Liver (tissue), 9 donors: ENCODE measurements around the gene MAP4K1. TPM values are rescaled to one million over a fixed set of nuclear protein-coding genes. Genes with fewer than 3 reads are reported as not detected.

Experiments
- DNase-seq: peaks from one replicate; pipeline ENCODE4 v3.0.0-alpha.2; 2017; ENCODE audit warnings: low spot score
- H3K27ac ChIP-seq, 2 donors: one replicate each; pipeline ENCODE4 v1.7.0; 2013; ENCODE audit warnings: inconsistent platforms in 2 of 2, low read length in 2 of 2, control low read depth in 1 of 2, low read depth in 1 of 2, mild to moderate bottlenecking in 1 of 2
- H3K27me3 ChIP-seq, 4 donors: one replicate each; pipeline versions ENCODE4 v1.6.1 to v1.7.0; 2013; ENCODE audit warnings: low read length in 3 of 4, inconsistent platforms in 1 of 4, mild to moderate bottlenecking in 1 of 4, moderate library complexity in 1 of 4; ENCODE audit not compliant: control insufficient read depth in 4 of 4, insufficient read depth in 4 of 4
- H3K36me3 ChIP-seq, 4 donors: one replicate each; pipeline versions ENCODE4 v1.6.1 to v1.7.0; 2013; ENCODE audit warnings: low read length in 3 of 4, mild to moderate bottlenecking in 3 of 4, low read depth in 1 of 4, moderate library complexity in 1 of 4; ENCODE audit not compliant: control insufficient read depth in 4 of 4, insufficient read depth in 3 of 4
- H3K4me1 ChIP-seq, 4 donors: one replicate each; pipeline versions ENCODE4 v1.6.1 to v1.7.0; 2013; ENCODE audit warnings: low read length in 3 of 4, mild to moderate bottlenecking in 3 of 4, moderate library complexity in 1 of 4; ENCODE audit not compliant: control insufficient read depth in 4 of 4, insufficient read depth in 4 of 4
- H3K4me3 ChIP-seq, 3 donors: one replicate each; pipeline versions ENCODE4 v1.6.1 to v1.7.0; 2013; ENCODE audit warnings: low read length in 3 of 3, control low read depth in 1 of 3, low read depth in 1 of 3, mild to moderate bottlenecking in 1 of 3
- H3K9ac ChIP-seq, 2 donors: one replicate each; pipeline ENCODE4 v1.7.0; 2013; ENCODE audit warnings: low read length in 2 of 2, mild to moderate bottlenecking in 2 of 2, moderate library complexity in 2 of 2, control low read depth in 1 of 2, low read depth in 1 of 2
- H3K9me3 ChIP-seq, 4 donors: one replicate each; pipeline versions ENCODE4 v1.6.1 to v1.7.0; 2013; ENCODE audit warnings: low read length in 3 of 4; ENCODE audit not compliant: control insufficient read depth in 4 of 4
- CTCF ChIP-seq: fragments of 150-350 bp; IDR thresholded peaks from 2 replicates; pipeline ENCODE4 v1.5.1; 2017; ENCODE audit warnings: improper control_type of control experiment, low read depth, low read length; ENCODE audit not compliant: missing input control
- EGR1 ChIP-seq, 2 donors: IDR thresholded peaks; 2 replicates each; pipeline ENCODE4 v1.6.1; 2016 to 2018; ENCODE audit warnings: antibody characterized with exemption in 2 of 2, low read depth in 2 of 2
- FOXA1 ChIP-seq: IDR thresholded peaks from 2 replicates; pipeline ENCODE4 v1.6.1; 2016; ENCODE audit warnings: antibody characterized with exemption
- FOXA2 ChIP-seq: IDR thresholded peaks from 2 replicates; pipeline ENCODE4 v1.6.1; 2016; ENCODE audit warnings: antibody characterized with exemption
- HNF4A ChIP-seq, 2 donors: conservative IDR thresholded peaks; 2 replicates each; pipeline ENCODE4 v1.6.1; 2016; ENCODE audit warnings: antibody characterized with exemption in 2 of 2, mild to moderate bottlenecking in 2 of 2
- HNF4G ChIP-seq: IDR thresholded peaks from 2 replicates; pipeline ENCODE4 v1.6.1; 2016; ENCODE audit warnings: antibody characterized with exemption
- JUND ChIP-seq, 2 donors: IDR thresholded peaks; 2 replicates each; pipeline ENCODE4 v1.6.1; 2016; ENCODE audit warnings: antibody characterized with exemption in 2 of 2
- NR2F2 ChIP-seq: IDR thresholded peaks from 2 replicates; pipeline ENCODE4 v1.6.1; 2016; ENCODE audit warnings: antibody characterized with exemption
- RAD21 ChIP-seq, 2 donors: IDR thresholded peaks; 2 replicates each; pipeline ENCODE4 v1.6.1; 2016; ENCODE audit warnings: antibody characterized with exemption in 2 of 2, mild to moderate bottlenecking in 2 of 2
- RXRA ChIP-seq, 2 donors: IDR thresholded peaks; 2 replicates each; pipeline ENCODE4 v1.6.1; 2017 to 2018; ENCODE audit warnings: antibody characterized with exemption in 2 of 2, mild to moderate bottlenecking in 1 of 2
- SP1 ChIP-seq: IDR thresholded peaks from 2 replicates; pipeline ENCODE4 v1.6.1; 2018; ENCODE audit warnings: antibody characterized with exemption, mild to moderate bottlenecking
- TAF1 ChIP-seq: conservative IDR thresholded peaks from 2 replicates; pipeline ENCODE4 v1.6.1; 2016; ENCODE audit warnings: antibody characterized with exemption, mild to moderate bottlenecking
- YY1 ChIP-seq: IDR thresholded peaks from 2 replicates; pipeline ENCODE4 v1.6.1; 2016; ENCODE audit warnings: antibody characterized with exemption, mild to moderate bottlenecking
- WGBS: extraction: QIAGEN DNeasy Blood & Tissue Kit; methylation state at CpG from one replicate; pipeline ENCODE4 v1.1.7; 2013; 5-methylcytosine and 5-hydroxymethylcytosine counted together
- polyA plus RNA-seq, 2 donors: library from polyadenylated mRNA; stranded (reverse) in 1 of 2; unstranded in 1 of 2; fragments of 200-250 nt in 1 of 2; fragments of >200 nt in 1 of 2; fragmentation: Nextera tagmentation in 1 of 2; extraction: Ambion mirVana in 1 of 2; gene quantifications; one replicate each; pipeline versions ENCODE4 v1.2.1 to v1.2.3, GENCODE V29; 2013 to 2015
- total RNA-seq, 2 donors: library from RNA; depleted of rRNA; stranded (reverse); fragments of >200 nt; gene quantifications; one replicate each; pipeline ENCODE4 v1.2.3, GENCODE V29; 2014
- TF ChIP-seq, protein P1 (sequence below): IDR thresholded peaks from 2 replicates; pipeline ENCODE4 v1.6.1; 2016; ENCODE audit warnings: antibody characterized with exemption
- TF ChIP-seq, protein P2 (sequence below): IDR thresholded peaks from 2 replicates; pipeline ENCODE4 v1.6.1; 2016; ENCODE audit warnings: antibody characterized with exemption
- TF ChIP-seq, protein P3 (sequence below): IDR thresholded peaks from 2 replicates; pipeline ENCODE4 v1.6.1; 2016; ENCODE audit warnings: antibody characterized with exemption
- TF ChIP-seq, protein P4 (sequence below): IDR thresholded peaks from 2 replicates; pipeline ENCODE4 v1.6.1; 2016; ENCODE audit warnings: antibody characterized with exemption, mild to moderate bottlenecking
- donor health status: healthy.
- donor health status: healthy.
- donor health status: healthy.
- donor health status: healthy.
- donor health status: healthy.

Gene MAP4K1
- total and polyA plus RNA-seq, 4 donors: 0.89 to 3.1 (median 1.9) TPM

DNA sequence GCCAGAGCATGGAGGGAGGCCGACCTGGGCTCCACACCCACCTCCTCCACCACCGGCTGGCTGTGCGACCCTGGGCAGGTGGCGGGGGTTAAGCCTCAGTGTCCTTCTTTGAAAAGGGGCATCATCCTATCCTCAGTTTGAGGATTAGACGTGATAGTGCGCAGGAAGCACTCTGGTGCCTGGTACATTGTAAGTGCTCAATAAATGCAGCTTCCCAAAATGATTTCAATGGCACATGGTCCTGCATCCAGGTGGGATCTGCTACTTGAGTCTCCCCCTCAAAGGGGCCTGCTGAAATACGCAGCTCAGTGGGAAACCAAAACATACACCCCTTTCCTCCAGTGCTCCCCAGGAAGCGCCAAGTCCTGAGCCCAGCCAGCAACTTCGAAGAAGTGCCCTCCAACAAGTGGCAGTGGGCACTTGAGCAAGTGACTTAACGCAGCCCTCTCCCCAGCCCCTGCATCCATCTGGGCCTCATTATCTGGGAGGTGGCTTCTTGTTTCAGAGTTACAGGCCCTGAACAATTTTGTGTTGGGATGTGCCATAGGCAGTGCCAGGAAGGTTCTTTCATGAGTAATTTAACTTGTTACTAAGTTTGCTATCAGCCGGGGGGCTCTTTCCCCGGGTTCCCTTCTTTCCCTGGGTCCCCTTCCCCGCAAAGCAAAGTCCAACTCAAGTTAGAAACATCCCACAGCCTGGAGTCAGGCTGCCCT, 47.6 kb upstream of the MAP4K1 start:
- no peaks in the 10 kb centered on the region for H3K27me3 ChIP-seq
- peaks cover 24 to 70% (median 58%) of the 10 kb centered on the region in 4 donors for H3K4me1 ChIP-seq
- H3K9me3 ChIP-seq: no peaks in the 10 kb centered on the region
- H3K9ac ChIP-seq: no peak overlapping the region
- TF ChIP-seq, protein P1, sequence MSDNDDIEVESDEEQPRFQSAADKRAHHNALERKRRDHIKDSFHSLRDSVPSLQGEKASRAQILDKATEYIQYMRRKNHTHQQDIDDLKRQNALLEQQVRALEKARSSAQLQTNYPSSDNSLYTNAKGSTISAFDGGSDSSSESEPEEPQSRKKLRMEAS: no peak
- DNase-seq: no peak
- 73% methylated on average over 13 of the region's 13 CpGs for WGBS
- H3K27ac ChIP-seq: peak overlapping the region; percentile 75 to 92
- no peaks in the 10 kb centered on the region for H3K36me3 ChIP-seq
- H3K4me3 ChIP-seq: no peak overlapping the region

DNA sequence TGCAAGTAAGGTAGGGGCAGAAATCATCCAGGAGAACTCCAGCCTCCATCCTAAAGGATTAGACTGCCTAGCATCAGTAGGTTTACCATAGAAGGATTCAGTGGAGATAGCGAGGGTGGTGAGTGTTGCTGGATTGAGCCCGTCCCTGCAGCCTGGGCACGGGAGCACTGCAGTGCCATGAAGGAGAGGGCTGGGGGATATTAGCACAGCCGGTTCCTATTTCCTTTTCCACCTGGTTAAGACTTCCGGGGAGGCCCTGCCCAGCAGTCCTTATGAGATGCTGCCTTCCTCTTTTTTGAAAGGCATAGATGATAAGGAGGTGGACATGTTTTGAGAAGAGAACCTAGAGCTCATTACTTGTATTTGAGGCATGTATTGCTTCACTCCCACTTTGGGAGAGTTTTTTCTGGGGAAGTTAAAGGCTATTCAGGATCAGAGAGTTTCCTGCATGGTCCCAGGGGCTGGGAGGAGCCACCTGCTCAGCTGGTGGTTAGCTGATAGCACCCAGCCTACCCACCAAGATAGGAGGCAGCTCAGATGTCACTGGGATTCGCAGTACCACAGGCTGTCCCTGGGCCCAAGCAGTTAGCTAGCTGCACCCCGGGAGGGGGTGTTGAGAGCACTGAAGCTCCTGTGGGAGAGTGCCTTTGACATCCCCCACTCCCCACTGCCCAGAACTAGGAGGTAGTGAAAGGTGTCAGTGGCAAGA, 46.9 kb upstream of the MAP4K1 start:
- WGBS: 62% methylated on average over 7 of the region's 7 CpGs
- Histone ChIP-seq H3K27me3 (no peaks in the 10 kb centered on the region), H3K9ac (no peak overlapping the region), H3K9me3 (no peaks in the 10 kb centered on the region), H3K36me3 (no peaks in the 10 kb centered on the region), H3K27ac (peak overlapping the region; percentile 75 to 92), H3K4me1 (peaks cover 23 to 64% (median 54%) of the 10 kb centered on the region in 4 donors), H3K4me3 (no peak overlapping the region)
- peak; percentile 73 for DNase-seq
- TF ChIP-seq YY1 (no peak), TAF1 (no peak), HNF4A (conservative IDR thresholded peaks at IDR 0.05) (no peak), FOXA1 (no peak), RAD21 (IDR thresholded peaks at IDR 0.05) (no peak), FOXA2 (no peak), HNF4G (no peak), RXRA (IDR thresholded peaks at IDR 0.05) (no peak), SP1 (no peak), JUND (IDR thresholded peaks at IDR 0.05) (no peak), CTCF (no peak), EGR1 (IDR thresholded peaks at IDR 0.05; ENCODE audit: low read depth in 2 of 2) (no peak), NR2F2 (no peak)
- TF ChIP-seq, protein P2, sequence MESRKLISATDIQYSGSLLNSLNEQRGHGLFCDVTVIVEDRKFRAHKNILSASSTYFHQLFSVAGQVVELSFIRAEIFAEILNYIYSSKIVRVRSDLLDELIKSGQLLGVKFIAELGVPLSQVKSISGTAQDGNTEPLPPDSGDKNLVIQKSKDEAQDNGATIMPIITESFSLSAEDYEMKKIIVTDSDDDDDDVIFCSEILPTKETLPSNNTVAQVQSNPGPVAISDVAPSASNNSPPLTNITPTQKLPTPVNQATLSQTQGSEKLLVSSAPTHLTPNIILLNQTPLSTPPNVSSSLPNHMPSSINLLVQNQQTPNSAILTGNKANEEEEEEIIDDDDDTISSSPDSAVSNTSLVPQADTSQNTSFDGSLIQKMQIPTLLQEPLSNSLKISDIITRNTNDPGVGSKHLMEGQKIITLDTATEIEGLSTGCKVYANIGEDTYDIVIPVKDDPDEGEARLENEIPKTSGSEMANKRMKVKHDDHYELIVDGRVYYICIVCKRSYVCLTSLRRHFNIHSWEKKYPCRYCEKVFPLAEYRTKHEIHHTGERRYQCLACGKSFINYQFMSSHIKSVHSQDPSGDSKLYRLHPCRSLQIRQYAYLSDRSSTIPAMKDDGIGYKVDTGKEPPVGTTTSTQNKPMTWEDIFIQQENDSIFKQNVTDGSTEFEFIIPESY: no peak
- TF ChIP-seq, protein P3, sequence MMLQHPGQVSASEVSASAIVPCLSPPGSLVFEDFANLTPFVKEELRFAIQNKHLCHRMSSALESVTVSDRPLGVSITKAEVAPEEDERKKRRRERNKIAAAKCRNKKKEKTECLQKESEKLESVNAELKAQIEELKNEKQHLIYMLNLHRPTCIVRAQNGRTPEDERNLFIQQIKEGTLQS: no peak
- TF ChIP-seq, protein P4, sequence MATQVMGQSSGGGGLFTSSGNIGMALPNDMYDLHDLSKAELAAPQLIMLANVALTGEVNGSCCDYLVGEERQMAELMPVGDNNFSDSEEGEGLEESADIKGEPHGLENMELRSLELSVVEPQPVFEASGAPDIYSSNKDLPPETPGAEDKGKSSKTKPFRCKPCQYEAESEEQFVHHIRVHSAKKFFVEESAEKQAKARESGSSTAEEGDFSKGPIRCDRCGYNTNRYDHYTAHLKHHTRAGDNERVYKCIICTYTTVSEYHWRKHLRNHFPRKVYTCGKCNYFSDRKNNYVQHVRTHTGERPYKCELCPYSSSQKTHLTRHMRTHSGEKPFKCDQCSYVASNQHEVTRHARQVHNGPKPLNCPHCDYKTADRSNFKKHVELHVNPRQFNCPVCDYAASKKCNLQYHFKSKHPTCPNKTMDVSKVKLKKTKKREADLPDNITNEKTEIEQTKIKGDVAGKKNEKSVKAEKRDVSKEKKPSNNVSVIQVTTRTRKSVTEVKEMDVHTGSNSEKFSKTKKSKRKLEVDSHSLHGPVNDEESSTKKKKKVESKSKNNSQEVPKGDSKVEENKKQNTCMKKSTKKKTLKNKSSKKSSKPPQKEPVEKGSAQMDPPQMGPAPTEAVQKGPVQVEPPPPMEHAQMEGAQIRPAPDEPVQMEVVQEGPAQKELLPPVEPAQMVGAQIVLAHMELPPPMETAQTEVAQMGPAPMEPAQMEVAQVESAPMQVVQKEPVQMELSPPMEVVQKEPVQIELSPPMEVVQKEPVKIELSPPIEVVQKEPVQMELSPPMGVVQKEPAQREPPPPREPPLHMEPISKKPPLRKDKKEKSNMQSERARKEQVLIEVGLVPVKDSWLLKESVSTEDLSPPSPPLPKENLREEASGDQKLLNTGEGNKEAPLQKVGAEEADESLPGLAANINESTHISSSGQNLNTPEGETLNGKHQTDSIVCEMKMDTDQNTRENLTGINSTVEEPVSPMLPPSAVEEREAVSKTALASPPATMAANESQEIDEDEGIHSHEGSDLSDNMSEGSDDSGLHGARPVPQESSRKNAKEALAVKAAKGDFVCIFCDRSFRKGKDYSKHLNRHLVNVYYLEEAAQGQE: no peak
- TF ChIP-seq, protein P1: no peak
